Measurements from ENCODE around the gene GIT1.

DNA sequence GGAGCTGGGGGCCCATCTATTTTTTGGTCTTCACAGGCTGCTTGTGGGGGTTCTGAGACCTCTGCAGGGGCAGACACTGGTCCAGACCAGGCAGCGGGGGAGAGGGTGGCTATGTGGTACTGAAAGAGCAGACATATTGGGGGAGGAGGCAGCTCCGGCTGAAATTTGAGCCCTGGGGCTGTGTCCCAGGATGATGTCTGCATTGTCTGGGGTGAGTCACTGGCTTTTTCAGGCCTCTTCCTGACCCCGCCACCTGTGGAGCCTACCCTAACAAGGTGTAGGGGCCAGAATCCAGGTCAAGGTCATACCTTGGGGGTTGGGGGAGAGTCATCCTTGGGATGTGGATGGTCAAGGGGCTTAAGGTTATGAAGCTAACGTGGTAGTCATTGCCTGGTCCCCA is 30.8 kb upstream of the GIT1 start:
- TF ChIP-seq, protein P1, sequence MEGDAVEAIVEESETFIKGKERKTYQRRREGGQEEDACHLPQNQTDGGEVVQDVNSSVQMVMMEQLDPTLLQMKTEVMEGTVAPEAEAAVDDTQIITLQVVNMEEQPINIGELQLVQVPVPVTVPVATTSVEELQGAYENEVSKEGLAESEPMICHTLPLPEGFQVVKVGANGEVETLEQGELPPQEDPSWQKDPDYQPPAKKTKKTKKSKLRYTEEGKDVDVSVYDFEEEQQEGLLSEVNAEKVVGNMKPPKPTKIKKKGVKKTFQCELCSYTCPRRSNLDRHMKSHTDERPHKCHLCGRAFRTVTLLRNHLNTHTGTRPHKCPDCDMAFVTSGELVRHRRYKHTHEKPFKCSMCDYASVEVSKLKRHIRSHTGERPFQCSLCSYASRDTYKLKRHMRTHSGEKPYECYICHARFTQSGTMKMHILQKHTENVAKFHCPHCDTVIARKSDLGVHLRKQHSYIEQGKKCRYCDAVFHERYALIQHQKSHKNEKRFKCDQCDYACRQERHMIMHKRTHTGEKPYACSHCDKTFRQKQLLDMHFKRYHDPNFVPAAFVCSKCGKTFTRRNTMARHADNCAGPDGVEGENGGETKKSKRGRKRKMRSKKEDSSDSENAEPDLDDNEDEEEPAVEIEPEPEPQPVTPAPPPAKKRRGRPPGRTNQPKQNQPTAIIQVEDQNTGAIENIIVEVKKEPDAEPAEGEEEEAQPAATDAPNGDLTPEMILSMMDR (conservative IDR thresholded peaks at IDR 0.05; ENCODE audit: low read length): no peak
- no peak for TF ChIP-seq EZH2phosphoT487 (IDR thresholded peaks at IDR 0.05; ENCODE audit: borderline replicate concordance, low read depth, low read length)
